IPS-18c (cell line): ENCODE results near the gene ZNF789.
"Not testable (repeated sequence)": the region's sequence is repeated elsewhere in the genome, so short reads cannot be mapped to it uniquely, and the experiment has no call there.

Source experiments
- H3K4me3 ChIP-seq: 2 replicates; pipeline ENCODE4 v1.7.0; 2013; ENCODE audit warnings: low read depth, mild to moderate bottlenecking, low read length, moderate library complexity; ENCODE audit not compliant: insufficient read depth
- H3K9me3 ChIP-seq: one replicate; pipeline ENCODE4 v1.6.1; 2013; ENCODE audit warnings: mild to moderate bottlenecking, low read length, moderate library complexity; ENCODE audit not compliant: control insufficient read depth, insufficient read depth

ZNF789 gene

GRCh38 chr7:99497766-99498545 lies 25.3 kb downstream of the ZNF789 start:
- no peak overlapping the region; the same call in 1 of the 2 replicates for H3K4me3 ChIP-seq
- H3K9me3 ChIP-seq = peaks cover 6% of the 10 kb centered on the region

DNA sequence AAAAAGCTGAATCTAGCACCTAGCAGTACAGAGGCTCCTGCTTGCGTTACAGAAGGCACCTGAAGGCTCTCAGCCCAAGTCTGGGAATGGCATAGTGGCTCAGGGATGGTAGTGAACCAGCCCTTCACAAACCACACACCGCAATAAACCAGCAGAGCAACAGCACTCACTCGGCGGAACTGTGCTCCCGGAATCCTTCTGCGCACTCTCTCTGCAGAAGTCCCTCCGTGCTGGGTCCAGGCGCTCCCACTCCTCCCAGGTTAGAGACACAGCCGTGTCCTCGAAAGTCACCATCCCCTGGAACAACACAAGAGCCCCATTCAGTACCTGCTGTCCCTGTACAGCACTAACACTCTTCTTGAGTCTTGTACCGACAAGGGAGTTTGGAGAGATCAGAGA lies 25.9 kb downstream of the ZNF789 start:
- Histone ChIP-seq H3K4me3 (peak overlapping the region; percentile 47), H3K9me3 (peaks cover 6% of the 10 kb centered on the region)

DNA sequence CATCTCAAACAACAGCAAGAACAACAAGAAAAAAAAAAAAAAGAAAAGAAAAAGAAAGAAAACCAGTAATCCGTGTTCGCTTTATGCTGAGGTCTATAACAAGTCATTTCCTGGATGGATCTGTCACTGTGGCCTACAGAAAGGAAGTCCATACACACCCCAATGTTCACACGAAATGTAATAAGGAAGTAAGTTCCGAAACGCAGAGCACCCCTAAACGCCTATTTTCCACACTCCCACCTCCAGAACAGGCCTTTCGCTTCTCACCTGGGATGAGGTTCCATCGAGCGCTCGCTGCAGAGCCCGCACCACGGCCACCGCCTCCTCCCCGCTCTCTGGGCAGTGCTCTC lies 26.7 kb downstream of the ZNF789 start:
- Histone ChIP-seq H3K9me3 (peaks cover 2% of the 10 kb centered on the region), H3K4me3 (peak overlapping the region; percentile 95)

GRCh38 chr7:99499721-99500636 lies 27.3 kb downstream of the ZNF789 start, which contains the start of gene ZNF394:
ZNF394 (minus strand) TSS chr7:99500281; CDS start chr7:99500093, 188 bp downstream.
- peak within 1 kb of the TSS; percentile 95 for H3K4me3 ChIP-seq
- no peaks in the 10 kb centered on the region for H3K9me3 ChIP-seq

- Histone ChIP-seq H3K9me3 (no peaks in the 10 kb centered on the region), H3K4me3 (peak overlapping the region; percentile 95)
Observed at GRCh38 chr7:99500637-99501009, 27.9 kb downstream of the ZNF789 start.

- H3K4me3 ChIP-seq, H3K9me3 ChIP-seq: not testable (repeated sequence)
Observed at GRCh38 chr7:99501236-99501635, 28.5 kb downstream of the ZNF789 start.

GRCh38 chr7:99504281-99504602 lies 31.6 kb downstream of the ZNF789 start:
- H3K9me3 ChIP-seq = no peaks in the 10 kb centered on the region

DNA sequence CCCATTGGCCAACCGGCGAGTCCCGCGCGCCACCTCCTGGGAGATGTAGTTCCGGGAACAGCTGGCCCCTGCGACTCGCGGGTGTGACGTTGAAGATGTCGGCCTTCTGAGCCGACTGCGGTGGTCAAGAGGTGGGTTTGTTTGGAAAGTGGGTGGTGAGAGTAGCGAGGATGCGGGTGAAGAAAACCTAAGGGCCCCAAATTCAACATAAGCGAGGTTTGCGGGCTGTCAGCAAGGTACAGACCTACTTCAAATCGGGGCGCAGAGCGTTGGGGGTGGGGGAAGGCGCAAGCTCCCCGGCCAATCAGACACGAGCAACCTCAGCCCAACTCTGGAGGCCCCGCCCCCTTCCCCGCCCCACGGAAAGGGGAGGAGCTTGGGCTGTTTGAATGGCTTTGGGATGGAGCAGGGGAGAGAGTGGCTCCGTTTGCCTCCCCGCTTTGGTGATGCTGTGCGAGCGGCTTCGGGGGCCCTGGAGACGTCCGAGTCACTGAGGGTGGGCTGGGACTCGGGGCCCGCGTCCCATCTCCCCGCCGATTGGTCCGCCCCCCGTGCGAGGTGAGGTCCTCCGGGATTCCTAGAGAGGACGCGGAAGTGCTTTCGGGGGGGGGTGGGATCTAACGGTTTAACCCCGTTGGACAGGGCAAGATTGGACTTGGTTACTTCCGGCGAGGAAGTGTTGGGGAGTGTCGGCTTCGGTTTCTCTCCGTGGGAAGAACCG lies 32.1 kb downstream of the ZNF789 start, which contains the start of gene ZKSCAN5:
TSS of gene ZKSCAN5 (plus strand) at position 60 of the 721 bp plus-strand sequence. CDS start 1,383 bp downstream, outside the sequence.
- no peaks in the 10 kb centered on the region for H3K9me3 ChIP-seq
- peak within 1 kb of the TSS; percentile 73 for H3K4me3 ChIP-seq

More at GRCh38 chr7:99504281-99504602, 31.6 kb downstream of the ZNF789 start:
- peak overlapping the region; percentile 73; the same call in 1 of the 2 replicates for H3K4me3 ChIP-seq

DNA sequence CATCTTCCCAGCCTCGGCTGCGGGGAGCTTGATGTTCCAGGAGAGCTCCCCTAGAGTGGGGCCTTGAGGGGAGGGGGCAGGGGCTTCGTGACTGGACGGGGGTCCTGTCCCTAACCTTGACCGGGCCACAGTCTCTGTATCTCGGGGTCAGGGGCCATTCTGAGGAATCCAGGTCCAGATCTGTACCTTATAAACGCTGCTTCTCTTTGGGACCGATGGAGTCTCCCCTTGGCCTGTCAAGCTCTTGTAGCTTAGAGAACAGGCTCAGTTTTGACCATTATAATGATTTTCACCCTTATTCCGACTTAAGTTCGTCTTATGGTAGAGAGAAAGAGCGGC lies 32.6 kb downstream of the ZNF789 start:
- no peaks in the 10 kb centered on the region for H3K9me3 ChIP-seq
- peak overlapping the region; percentile 73 for H3K4me3 ChIP-seq

DNA sequence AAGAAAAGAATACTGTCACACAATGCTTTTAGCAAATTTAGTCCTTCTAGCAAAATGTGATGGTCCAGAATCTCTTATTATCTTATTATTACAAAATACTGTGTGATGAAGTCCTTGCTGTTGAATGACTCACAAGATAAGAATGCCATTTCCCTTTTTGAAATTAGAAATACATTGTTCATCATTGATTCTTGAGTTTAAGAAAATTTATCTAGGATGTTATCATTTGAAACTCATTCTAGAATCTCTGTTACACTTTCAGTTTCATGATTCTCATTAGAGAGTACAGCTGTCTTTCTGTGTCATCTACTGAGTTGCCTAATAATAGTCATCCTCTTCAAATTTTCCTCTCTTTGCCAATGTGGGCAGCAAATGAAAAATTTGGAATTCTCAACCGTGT lies 41.4 kb downstream of the ZNF789 start:
- Histone ChIP-seq H3K9me3 (no peaks in the 10 kb centered on the region), H3K4me3 (no peak overlapping the region)

GRCh38 chr7:99521399-99521798 lies 48.7 kb downstream of the ZNF789 start:
- Histone ChIP-seq H3K9me3 (no peaks in the 10 kb centered on the region), H3K4me3 (no peak overlapping the region)

GRCh38 chr7:99525713-99526440 lies 53.2 kb downstream of the ZNF789 start:
- H3K4me3 ChIP-seq = no peak overlapping the region

GRCh38 chr7:99531354-99531765 lies 58.7 kb downstream of the ZNF789 start:
- H3K4me3 ChIP-seq = peak overlapping the region; percentile 21; the same call in 1 of the 2 replicates

More at GRCh38 chr7:99525713-99526440, 53.2 kb downstream of the ZNF789 start:
- H3K9me3 ChIP-seq = peaks cover 10% of the 10 kb centered on the region

GRCh38 chr7:99535667-99536066 lies 63.0 kb downstream of the ZNF789 start:
- no peak overlapping the region for H3K4me3 ChIP-seq
- H3K9me3 ChIP-seq = peaks cover 28% of the 10 kb centered on the region

More at GRCh38 chr7:99531354-99531765, 58.7 kb downstream of the ZNF789 start:
- peaks cover 32% of the 10 kb centered on the region for H3K9me3 ChIP-seq
